Sigmoid colon (tissue), 7 donors: ENCODE measurements around the gene FIP1L1. TPM values are rescaled to one million over a fixed set of nuclear protein-coding genes. Genes with fewer than 3 reads are reported as not detected.
A peak's percentile ranks its signal among the peaks of the same experiment; 100 is the strongest.

ENCODE experiments used
- DNase-seq: peaks from one replicate; pipeline ENCODE4 v3.0.0-alpha.2; 2019
- H3K27ac ChIP-seq, 4 donors: fragments of 200-600 bp; sonication (generic); one replicate each; pipeline ENCODE4 v1.5.1; 2016 to 2019; ENCODE audit warnings: mild to moderate bottlenecking in 1 of 4
- H3K27me3 ChIP-seq, 3 donors: fragments of 200-600 bp; sonication (generic); one replicate each; pipeline ENCODE4 v1.5.1; 2019; ENCODE audit warnings: mild to moderate bottlenecking in 1 of 3
- H3K36me3 ChIP-seq, 4 donors: fragments of 200-600 bp; sonication (generic); one replicate each; pipeline ENCODE4 v1.5.1; 2016 to 2019
- H3K4me1 ChIP-seq, 4 donors: fragments of 200-600 bp; sonication (generic); one replicate each; pipeline ENCODE4 v1.5.1; 2017 to 2019
- H3K4me3 ChIP-seq, 4 donors: fragments of 200-600 bp; sonication (generic); one replicate each; pipeline ENCODE4 v1.5.1; 2017 to 2019; ENCODE audit warnings: mild to moderate bottlenecking in 2 of 4, moderate library complexity in 1 of 4
- H3K9me3 ChIP-seq, 4 donors: fragments of 200-600 bp in 3 of 4; sonication (generic) in 3 of 4; one replicate each; pipeline versions ENCODE4 v1.5.1 to v1.6.1; 2013 to 2019
- CTCF ChIP-seq, 4 experiments: fragments of 450-650 bp in 3 of 4; fragments of 200-600 bp in 1 of 4; IDR thresholded peaks; one replicate each; pipeline ENCODE4 v1.5.1; 2016 to 2019; ENCODE audit warnings: antibody characterized with exemption in 4 of 4, mild to moderate bottlenecking in 3 of 4, moderate library complexity in 2 of 4
- EP300 ChIP-seq, 4 donors: sonication (generic); formaldehyde crosslinking; IDR thresholded peaks; one replicate each; pipeline ENCODE4 v1.6.1; 2017; ENCODE audit warnings: antibody characterized with exemption in 4 of 4
- POLR2A ChIP-seq, 2 donors: fragments of 450-650 bp; IDR thresholded peaks; one replicate each; pipeline ENCODE4 v1.6.1; 2016; ENCODE audit warnings: antibody characterized with exemption in 2 of 2, mild to moderate bottlenecking in 2 of 2, moderate library complexity in 2 of 2
- POLR2AphosphoS5 ChIP-seq, 4 donors: sonication (generic); formaldehyde crosslinking; IDR thresholded peaks; one replicate each; pipeline ENCODE4 v1.6.1; 2017; ENCODE audit warnings: antibody characterized with exemption in 4 of 4
- WGBS, 2 donors: extraction: QIAGEN DNeasy Blood & Tissue Kit; methylation state at CpG; one replicate each; pipeline ENCODE4 v1.1.7; 2013; 5-methylcytosine and 5-hydroxymethylcytosine counted together
- intact Hi-C: fragments of 100-400 bp; cut with DNase I; formaldehyde crosslinking; loops from one replicate; pipeline ENCODE4 v1.15.1; 2023
- polyA plus RNA-seq, 3 donors: library from polyadenylated mRNA; stranded (reverse); fragments of 200-250 nt; gene quantifications; one replicate each; pipeline ENCODE4 v1.2.3, GENCODE V29; 2013
- total RNA-seq, 4 donors: library from RNA; depleted of rRNA; stranded (reverse); fragments of >200 nt; gene quantifications; one replicate each; pipeline ENCODE4 v1.1.0, GENCODE V29; 2016
- donor health status: healthy with polysubstance abuse.
- donor health status: Bipolar disorder and iron deficiency.
- donor health status: healthy.

Gene FIP1L1
- total and polyA plus RNA-seq, 7 donors = 19.7 to 47.7 (median 33.7) TPM

- intact Hi-C loops = loop anchor here (10.0 kb wide), 1 partner anchor 703 kb away; the partner anchor contains the start of gene CHIC2
- DNase-seq = no peak
- Histone ChIP-seq H3K4me3 (no peak overlapping the region), H3K4me1 (peaks cover 0 to 37% (median 22%) of the 10 kb centered on the region in 4 donors), H3K9me3 (no peaks in the 10 kb centered on the region), H3K36me3 (no peaks in the 10 kb centered on the region), H3K27ac (no peak overlapping the region), H3K27me3 (no peaks in the 10 kb centered on the region)
- 93 to 98% methylated on average over 1 of the region's 1 CpG for WGBS, 2 donors
- TF ChIP-seq CTCF (IDR thresholded peaks at IDR 0.05) = no peak
Measured at GRCh38 chr4:53362093-53362492, 15.3 kb upstream of the FIP1L1 start.

- Histone ChIP-seq H3K36me3 (no peaks in the 10 kb centered on the region), H3K9me3 (no peaks in the 10 kb centered on the region), H3K4me3 (peak overlapping the region; percentile 59 to 94 (median 84)), H3K4me1 (peaks cover 0 to 37% (median 22%) of the 10 kb centered on the region in 4 donors), H3K27me3 (peaks cover 0 to 10% (median 0%) of the 10 kb centered on the region in 3 donors), H3K27ac (no peak overlapping the region)
- no peak for DNase-seq
- intact Hi-C loops = loop anchor here (10.0 kb wide), 1 partner anchor 700 kb away; the partner anchor contains the start of gene CHIC2
- 25 to 38% methylated on average over 3 of the region's 3 CpGs for WGBS, 2 donors
- TF ChIP-seq CTCF (IDR thresholded peaks at IDR 0.05) (no peak), EP300 (IDR thresholded peaks at IDR 0.05) (no peak), POLR2A (IDR thresholded peaks at IDR 0.05) (no peak), POLR2AphosphoS5 (IDR thresholded peaks at IDR 0.05) (no peak)
Measured at GRCh38 chr4:53364624-53365023, 12.8 kb upstream of the FIP1L1 start.

GRCh38 chr4:53365121-53365485 is 12.3 kb upstream of the FIP1L1 start:
- WGBS, 2 donors = 0 to 1% methylated on average over 8 of the region's 8 CpGs
- H3K4me1 ChIP-seq = peaks cover 0 to 37% (median 22%) of the 10 kb centered on the region in 4 donors
- no peaks in the 10 kb centered on the region for H3K36me3 ChIP-seq
- peaks cover 0 to 10% (median 0%) of the 10 kb centered on the region in 3 donors for H3K27me3 ChIP-seq
- TF ChIP-seq POLR2AphosphoS5 (IDR thresholded peaks at IDR 0.05) (no peak), CTCF (IDR thresholded peaks at IDR 0.05) (no peak), POLR2A (IDR thresholded peaks at IDR 0.05) (no peak), EP300 (IDR thresholded peaks at IDR 0.05) (no peak)
- H3K27ac ChIP-seq = peak overlapping the region in 2 of 4 donors; percentile 66 to 74
- intact Hi-C loops = loop anchor here (10.0 kb wide), 1 partner anchor 700 kb away; the partner anchor contains the start of gene CHIC2
- DNase-seq = no peak
- peak overlapping the region; percentile 59 to 94 (median 84) for H3K4me3 ChIP-seq
- no peaks in the 10 kb centered on the region for H3K9me3 ChIP-seq

GRCh38 chr4:53365486-53366300 is 11.7 kb upstream of the FIP1L1 start, which contains the start of gene SCFD2:
TSS of gene SCFD2 (minus strand) at chr4:53366061.
- Histone ChIP-seq H3K27ac (peak within 1 kb of the TSS; percentile 58 to 74 (median 62)), H3K4me3 (peak within 1 kb of the TSS; percentile 59 to 94 (median 84)), H3K9me3 (no peaks in the 10 kb centered on the region), H3K27me3 (peaks cover 0 to 13% (median 3%) of the 10 kb centered on the region in 3 donors), H3K4me1 (peaks cover 0 to 37% (median 22%) of the 10 kb centered on the region in 4 donors), H3K36me3 (no peaks in the 10 kb centered on the region)
- intact Hi-C loops = loop anchor here (1.0 to 10.0 kb wide), 2 partner anchors 12 to 699 kb away; partner anchors contain the start of genes CHIC2 and FIP1L1
- TF ChIP-seq CTCF (IDR thresholded peaks at IDR 0.05) (no peak), POLR2A (IDR thresholded peaks at IDR 0.05) (no peak), POLR2AphosphoS5 (IDR thresholded peaks at IDR 0.05) (peak in 3 of 4 donors; percentile 52 to 81 (median 58)), EP300 (IDR thresholded peaks at IDR 0.05) (no peak)
- WGBS, 2 donors = 0% methylated on average over 51 of the region's 51 CpGs
- peak; percentile 98 for DNase-seq
